ENCODE data around the gene F5.

DNA sequence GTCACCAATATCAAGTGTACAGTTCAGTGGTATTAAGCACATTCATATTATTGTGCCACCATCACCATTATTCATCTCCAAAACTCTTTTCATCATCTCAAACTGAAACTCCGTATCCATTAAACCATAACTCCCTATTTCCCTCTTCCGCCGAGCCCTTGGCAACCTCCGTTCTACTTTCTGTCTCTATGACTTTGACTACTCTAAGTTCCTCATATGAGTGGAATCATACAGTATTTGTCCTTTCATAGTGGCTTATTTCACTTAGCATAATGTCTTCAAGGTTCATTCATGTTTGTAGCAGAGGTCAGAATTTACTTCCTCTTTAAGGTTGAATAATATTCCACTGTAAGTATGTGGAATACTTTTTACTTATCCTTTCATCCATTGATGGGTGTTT lies 21.9 kb upstream of the F5 start:
- TF ChIP-seq, protein P1, sequence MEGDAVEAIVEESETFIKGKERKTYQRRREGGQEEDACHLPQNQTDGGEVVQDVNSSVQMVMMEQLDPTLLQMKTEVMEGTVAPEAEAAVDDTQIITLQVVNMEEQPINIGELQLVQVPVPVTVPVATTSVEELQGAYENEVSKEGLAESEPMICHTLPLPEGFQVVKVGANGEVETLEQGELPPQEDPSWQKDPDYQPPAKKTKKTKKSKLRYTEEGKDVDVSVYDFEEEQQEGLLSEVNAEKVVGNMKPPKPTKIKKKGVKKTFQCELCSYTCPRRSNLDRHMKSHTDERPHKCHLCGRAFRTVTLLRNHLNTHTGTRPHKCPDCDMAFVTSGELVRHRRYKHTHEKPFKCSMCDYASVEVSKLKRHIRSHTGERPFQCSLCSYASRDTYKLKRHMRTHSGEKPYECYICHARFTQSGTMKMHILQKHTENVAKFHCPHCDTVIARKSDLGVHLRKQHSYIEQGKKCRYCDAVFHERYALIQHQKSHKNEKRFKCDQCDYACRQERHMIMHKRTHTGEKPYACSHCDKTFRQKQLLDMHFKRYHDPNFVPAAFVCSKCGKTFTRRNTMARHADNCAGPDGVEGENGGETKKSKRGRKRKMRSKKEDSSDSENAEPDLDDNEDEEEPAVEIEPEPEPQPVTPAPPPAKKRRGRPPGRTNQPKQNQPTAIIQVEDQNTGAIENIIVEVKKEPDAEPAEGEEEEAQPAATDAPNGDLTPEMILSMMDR (conservative IDR thresholded peaks at IDR 0.05; ENCODE audit: low read depth in 2 of 2): no peak
- TF ChIP-seq JUNB (IDR thresholded peaks at IDR 0.05; ENCODE audit: unreplicated experiment): no peak
- TF ChIP-seq POLR2AphosphoS5 (IDR thresholded peaks at IDR 0.05; ENCODE audit: low read depth): no peak
- no peak for TF ChIP-seq EZH2phosphoT487 (IDR thresholded peaks at IDR 0.05; ENCODE audit: unreplicated experiment)
- TF ChIP-seq EZH2 (IDR thresholded peaks at IDR 0.05; ENCODE audit: low read depth, unreplicated experiment): no peak
